HG03571 (cell line): ENCODE data around the gene SLC22A12.
"Not testable (repeated sequence)": the region's sequence is repeated elsewhere in the genome, so short reads cannot be mapped to it uniquely, and the experiment has no call there.

Experiments used
- ATAC-seq: cut with Tn5 transposase; IDR thresholded peaks from one replicate; pipeline ENCODE4 v1.9.1; 2021; ENCODE audit not compliant: unreplicated experiment

SLC22A12 gene

DNA sequence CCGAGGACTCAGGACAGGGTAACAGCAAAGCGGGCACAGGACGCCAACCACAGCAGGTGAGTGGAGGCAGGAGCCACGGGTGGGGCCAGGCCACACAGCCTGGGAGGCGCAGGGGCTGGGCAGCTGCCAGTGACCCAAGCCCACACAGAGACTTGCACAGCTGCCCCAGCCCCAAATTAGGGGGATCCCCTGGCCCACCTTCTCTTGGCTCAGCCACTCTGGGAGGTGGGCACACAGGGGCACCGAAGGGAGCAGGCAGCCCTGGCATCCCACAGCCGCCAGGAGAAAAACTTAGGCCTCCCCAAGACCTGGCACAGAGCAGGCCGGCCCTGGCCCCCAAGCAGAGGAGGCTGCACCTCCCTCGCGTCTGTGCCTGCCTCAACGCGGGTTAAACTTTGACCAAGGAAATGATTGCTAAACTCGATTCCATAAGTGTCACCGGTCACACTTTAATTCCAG, at the start of gene SLC22A12:
SLC22A12 (plus strand) TSS at position 458 of the 459 bp plus-strand sequence. CDS start 337 bp downstream, outside the sequence.
- no peak for ATAC-seq

DNA sequence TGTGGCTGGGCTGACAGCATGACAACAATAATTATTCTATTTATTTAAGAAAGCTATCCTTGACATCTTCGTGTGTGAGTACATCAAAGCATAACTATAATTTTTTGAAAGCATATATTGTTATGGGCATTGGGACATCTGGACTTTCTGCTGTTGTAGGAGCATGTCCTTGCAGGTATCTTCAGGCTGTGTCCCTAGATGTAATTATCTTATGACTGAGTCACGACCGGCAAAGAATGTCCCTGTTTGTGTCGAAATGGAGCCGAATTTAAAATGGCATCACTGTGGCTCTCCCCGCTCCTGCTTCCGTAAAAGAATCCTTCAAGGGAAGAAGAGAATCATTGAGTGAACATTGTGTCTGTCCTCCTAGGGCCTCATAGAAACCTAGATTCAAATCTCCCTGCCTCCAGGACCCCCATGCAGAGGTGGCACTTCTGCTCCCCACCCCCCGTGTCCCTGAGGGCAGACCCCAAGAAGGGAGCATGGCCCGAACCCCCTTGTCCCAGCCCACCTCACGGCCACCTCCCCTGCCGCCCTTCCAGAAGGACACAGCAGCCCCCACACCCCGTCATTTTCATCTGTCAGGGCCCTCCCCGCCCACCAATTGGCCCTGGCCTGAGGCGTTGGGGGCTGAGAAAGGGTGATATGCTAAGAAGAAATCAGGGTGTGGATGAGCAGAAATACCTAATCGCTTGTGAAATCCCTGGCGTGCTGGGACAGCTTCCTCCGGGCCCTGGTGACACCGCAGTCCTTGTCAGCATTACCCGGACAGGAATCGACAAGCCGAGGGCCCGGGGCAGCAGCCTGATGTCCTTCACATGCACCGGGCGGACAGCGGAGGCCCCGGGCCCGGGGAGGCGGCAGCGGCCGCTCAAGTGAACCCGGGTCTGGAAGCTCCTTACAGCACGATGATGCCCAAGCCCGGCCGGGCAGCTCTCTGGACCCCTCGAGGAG, 48.6 kb upstream of the SLC22A12 start:
- no peak for ATAC-seq

DNA sequence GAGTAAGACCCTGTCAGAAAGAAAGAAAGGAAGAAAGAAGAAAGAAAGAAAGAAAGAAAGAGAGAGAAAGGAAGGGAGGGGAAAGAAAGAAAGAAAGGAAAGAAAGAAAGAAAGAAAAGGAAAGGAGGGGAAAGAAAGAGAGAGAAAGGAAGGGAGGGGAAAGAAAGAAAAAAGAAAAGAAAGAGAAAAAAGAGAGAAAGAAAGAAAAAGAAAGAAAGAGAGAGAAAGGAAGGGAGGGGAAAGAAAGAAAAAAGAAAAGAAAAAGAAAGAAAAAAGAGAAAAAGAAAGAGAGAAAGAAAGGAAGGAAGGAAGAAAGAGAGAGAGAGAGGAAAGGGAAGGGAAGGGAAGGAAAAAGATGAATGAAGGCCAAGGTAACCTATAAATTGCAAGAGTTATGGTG, 47.2 kb upstream of the SLC22A12 start:
- ATAC-seq, result no peak

DNA sequence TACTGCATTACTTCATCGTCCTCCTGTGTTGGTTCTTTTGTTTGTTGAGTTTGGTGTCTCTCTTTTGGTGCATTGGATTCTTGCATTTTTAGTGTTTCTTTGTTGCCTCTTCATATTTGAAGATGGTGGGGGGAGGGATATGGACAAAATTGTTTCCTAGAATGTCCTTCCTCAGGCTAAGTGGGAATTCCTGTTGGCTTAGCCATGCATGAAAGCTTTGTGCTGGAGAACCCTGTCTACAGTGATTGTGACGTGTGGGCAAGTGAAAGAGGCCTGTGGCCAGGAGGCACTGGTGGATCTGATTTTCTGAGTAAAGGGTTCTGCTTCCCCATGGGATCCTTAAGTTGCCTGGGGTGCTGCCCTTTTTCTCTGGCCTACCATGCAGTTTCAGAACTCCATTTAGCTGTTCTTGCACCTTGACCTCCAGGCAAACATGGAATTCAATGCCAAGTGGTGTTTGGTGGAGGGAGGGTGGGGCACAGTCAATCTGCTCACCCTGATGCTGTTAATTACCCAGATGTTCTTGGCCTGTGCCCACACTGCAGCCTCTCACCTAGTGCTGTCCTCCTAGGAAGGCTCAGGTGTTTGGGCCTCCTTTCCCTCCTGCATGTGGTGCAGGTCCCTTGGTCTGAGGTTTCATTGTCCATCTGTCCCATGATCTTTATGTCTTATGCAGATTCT, 46.3 kb upstream of the SLC22A12 start:
- ATAC-seq, result no peak

DNA sequence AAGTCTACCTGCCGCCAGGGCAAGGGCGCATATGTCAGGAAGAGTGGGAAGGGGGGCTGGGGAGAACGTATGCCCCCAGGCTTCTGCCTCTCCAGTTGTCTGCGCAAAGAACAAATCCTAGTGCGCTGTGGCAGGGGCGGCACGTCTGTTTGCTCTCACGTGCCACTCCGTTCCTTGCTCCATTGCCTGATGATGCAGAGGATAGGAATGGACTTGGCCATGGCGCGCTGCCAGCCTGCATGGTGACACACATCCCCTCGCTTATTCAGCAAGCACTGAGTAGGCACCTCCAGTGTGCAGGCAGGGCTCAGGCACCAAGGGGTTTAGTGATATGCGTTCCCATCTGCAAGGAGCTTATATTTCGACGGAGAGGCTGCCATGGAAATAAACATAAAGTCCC, 45.4 kb upstream of the SLC22A12 start:
- ATAC-seq, result no peak

DNA sequence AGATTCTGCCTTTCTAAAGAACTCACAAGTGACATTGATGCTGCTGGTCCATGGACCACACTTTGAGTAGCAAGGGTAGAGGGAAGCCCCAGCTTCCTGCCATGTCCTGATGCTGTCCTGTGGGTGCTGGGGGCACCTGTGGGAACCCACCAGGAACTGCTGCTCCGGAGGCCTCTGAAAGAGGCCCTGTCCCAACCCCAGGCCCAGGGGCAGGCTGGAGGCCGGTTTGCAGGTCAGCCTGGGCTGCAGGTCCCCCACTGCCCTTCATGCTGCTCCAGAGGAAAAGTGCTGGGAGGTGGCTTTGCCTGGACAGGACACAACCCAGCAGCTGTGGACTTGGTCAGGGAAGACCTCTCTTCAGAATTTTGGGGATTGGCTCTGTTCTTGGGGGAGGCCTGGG, 44.8 kb upstream of the SLC22A12 start:
- no peak for ATAC-seq

DNA sequence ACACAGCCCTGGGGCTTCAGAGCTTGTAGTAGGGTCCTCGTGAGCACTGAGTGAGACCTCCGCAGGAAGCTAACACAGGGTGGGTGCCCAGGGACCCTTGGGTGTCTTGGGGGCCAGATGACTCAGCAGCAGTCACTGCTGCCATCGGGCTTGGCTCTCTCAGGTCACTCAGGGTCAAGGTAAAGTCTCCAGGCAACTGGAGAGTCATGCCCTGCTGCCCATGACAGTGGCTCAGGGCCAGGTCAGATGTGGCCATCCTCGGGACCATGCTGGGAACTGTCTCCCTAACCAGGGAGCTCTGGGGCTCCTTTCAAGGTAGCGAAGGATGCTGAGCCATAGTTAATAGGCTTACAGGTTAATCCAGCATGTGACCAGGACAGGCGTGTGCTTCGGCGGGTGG, 44.4 kb upstream of the SLC22A12 start:
- no peak for ATAC-seq

DNA sequence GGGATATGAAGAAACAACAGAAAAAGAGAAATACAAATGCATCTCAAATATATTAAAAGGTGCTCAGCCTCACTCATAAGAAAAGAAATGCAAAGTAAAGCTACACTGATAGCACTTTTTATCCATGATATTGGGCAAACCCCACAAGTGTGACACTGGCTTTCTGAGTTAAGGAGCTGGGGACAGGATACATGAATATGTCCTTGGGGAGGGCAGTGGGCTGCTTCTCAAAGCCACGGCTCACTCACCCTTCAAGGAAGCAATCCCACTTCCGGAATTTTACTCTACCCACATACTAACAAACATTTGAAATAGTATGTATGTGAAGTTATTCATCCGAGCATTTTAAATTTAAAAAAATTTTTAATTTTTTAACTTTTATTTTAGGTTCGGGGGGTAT, 41.1 kb upstream of the SLC22A12 start:
- no peak for ATAC-seq

DNA sequence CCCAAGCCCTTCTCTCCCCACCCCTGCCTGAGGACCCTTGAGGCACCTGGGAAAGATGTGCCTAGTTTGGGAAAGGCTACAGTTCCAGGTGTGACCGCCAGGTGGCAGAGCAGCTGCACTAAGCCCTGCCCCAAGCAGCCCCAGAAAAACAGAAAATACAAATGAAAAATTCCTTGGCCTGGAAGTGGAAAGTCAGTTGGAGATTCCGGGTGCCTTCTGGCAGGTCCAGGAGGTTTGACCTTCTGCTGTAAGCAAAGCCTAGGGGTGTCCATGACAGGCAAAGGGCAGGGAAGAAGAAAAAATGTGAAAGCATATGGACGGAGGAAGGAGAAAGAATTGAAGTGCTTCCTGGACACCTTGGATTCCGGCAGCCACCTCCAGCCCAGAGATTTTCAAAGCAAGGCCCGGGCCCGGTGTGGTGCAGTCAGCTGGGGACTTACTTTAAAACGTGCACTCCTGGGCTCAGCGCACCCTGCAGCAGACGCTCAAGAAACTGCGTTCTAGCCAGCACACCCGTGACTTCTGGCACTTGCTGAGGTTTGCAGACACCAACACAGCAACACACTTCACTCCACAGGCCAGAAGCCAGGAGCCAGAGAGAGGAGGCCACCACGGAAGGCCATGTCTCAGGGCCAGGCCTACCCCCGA, 37.3 kb upstream of the SLC22A12 start:
- no peak for ATAC-seq

DNA sequence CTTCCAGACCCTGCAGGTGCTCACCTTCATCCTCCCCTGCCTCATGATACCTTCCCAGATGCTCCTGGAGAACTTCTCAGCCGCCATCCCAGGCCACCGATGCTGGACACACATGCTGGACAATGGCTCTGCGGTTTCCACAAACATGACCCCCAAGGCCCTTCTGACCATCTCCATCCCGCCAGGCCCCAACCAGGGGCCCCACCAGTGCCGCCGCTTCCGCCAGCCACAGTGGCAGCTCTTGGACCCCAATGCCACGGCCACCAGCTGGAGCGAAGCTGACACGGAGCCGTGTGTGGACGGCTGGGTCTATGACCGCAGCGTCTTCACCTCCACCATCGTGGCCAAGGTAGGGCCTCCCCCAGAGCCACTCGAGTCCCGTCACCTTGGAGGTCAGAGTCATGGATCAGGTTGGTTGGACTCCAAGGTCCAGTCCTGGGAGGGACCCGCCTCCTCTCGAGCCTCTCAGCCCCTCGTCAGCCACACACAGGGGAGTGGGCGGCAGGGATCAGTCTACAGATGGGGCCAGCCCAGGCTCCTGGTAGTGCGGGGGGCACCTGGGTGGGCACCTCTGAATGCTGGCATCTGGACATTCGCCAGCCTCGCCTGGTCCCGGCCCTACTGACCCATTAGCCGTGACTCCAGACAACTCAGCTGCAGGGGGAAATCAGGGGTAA, 34.8 kb upstream of the SLC22A12 start:
- ATAC-seq, result no peak

DNA sequence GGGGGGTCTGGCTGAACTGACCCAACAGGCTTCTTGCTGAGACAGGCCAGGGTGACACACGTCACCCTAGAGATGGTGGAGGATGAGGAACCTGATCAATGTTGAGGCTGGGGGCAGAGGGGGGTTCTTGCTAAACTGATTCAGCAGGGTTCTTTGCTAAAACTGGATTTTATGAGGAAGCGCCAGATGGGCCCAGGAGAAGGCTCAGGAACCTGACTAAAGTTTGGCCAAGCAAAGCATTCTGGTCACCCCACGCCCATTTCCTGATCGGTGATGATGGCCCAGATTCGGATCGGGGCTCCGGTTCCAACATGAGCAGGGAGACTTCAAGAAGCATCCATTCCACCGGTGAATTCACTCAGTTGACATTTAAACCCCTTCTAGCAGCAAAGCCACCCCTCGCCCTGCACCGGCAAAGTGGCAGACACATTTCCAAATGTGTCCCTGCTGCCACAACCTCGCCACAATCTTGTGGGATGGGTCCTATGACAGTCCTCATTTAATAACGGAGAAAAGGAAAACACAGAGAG, 34.2 kb upstream of the SLC22A12 start:
- no peak for ATAC-seq

DNA sequence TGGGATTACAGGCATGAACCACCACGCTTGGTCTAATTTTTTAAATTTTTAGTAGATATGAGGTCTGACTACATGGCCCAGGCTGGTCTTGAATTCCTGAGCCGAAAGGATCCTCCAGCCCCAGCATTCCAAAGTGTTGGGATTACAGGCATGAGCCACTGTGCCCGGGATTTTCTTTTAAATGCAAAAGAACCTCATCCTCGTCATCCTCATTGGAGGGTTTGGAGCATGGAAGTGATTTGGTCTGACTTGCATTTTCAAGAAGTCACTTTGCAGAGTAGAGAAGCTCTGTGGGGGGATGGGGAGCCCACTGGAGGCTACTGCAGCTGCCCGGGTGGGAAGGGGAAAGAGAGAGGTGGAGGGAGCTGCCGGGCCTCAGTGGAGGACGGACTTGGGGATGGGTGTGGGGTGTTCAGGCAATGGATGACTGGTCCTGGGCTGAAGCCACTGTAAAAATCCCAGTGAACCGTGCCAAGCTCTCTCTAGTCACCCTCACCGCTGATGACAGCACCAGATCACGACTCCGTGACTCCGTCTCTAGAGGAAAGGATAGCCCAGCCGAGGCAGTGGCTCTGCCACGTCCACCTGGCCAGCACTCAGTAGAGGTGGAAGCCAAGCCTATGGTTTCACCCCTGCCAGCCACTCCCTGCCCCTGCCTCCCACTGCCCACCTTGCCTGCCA, 32.8 kb upstream of the SLC22A12 start:
- ATAC-seq, result no peak

DNA sequence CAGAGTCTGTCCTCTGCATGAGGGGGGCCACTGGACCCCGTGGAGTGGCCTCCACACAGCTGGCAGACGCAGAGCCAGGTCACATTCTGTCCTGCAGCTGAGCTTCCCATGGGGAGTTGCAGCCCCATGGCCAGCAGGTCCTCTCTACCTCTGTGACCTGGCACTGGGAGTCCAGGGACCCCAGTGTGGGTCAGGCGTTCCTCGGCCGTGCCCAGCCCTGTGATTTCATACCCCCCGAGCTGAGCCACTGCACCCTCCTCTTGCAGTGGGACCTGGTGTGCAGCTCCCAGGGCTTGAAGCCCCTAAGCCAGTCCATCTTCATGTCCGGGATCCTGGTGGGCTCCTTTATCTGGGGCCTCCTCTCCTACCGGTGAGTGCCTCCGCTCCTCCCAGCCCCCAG, 32.2 kb upstream of the SLC22A12 start:
- ATAC-seq, result no peak

DNA sequence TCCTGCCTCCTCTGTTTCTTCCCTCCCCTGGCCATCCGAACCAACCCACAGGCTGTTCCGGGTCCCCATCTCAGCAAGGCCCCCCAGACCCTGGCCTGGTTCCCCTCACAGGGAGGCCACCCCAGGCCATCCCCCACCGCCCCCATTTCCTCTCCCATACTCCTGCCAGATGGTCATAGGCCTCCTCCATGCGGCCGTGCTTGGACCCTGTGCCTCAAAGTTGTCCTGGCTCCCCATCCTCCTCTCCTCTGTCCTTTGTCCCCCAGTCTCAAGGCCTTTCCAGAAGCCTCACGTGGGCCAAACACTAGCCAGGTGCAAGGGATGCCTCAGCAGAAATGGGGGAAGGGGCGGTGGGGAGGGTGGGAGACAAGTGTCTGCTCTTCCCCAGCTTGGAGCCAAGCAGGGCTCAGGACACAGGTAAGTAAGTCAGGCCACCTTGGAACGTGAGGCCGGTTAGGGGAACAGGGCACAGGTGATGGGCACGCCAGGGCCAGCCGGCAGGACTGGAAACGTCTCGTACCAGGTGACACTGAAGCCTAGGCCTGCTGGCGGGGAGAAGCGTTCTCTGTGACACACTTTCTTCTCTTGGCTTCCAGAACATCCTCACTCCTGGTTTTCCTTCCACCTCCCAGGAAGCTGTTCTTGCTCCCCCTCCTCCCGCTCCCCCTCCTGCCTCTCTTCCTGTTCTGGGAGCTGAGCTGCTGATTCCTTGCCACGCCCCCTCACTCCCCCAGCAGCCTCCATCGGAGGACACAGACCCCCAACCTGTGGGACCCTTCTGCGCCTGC, 31.5 kb upstream of the SLC22A12 start:
- ATAC-seq, result no peak

DNA sequence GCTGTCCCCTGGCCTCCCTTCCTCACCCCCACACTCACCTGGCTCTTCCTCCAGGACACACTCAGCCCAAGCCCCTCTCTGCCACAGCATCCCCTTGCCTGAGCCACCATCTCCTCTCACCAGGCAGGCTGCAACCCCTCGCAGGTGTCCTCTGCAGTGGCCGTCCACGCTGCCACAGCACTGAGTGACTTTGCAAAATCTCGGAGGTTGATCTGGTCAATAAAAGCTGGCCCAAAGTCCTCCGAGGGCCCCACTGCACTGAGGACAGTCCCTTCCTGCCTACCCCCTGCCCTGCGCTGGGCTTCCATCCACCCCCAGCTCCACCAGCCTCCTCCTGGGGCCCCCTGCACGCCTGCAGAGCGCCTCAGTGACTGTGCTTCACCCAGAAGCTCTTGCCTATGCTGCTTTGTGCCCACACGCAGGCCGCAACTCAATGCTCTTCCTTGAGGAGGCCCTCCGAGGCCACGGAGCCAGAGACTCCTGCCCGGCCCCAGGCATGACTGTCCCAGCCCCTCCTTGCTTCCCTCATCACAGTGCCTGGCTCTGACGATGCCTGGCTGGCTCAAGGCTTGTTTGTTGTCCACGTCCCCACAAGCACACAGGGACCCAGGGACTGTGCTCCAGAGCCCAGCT, 30.8 kb upstream of the SLC22A12 start:
- no peak for ATAC-seq

DNA sequence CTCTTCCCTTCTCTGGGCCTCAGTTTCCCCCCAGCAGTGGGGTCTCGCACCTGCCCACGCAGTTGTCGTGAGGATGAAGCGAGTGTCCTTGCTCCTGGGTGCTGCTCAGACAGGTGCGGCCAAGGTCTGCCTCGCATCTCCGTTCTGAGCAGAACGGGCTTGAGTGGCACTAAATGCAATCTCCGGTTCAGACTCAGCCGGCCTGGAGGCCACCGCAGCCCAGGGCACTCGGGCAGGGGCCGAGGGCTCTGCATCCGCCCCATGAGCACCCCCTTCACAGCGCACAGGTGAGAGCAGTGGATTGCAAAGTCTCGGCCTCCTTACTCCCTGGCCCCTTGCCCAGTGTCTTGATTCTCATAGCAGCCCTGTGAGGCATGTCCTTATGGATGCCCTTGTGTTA, 30.1 kb upstream of the SLC22A12 start:
- no peak for ATAC-seq

DNA sequence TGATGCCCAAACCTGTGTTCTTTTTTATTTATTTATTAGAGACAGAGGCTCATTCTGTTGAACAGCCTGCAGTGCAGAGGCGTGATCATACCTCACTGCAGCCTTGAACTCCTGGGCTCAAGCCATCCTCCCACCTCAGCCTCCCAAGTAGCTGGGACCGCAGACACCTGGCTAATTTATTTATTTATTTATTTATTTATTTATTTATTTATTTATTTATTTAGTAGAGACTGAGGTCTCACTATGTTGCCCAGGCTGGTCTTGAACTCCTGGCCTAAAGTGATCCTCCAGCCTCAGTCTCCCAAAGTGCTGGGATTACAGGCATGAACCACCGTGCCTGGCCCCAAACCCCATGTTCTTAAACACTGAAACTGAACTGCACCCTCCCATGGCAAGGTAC, 29.6 kb upstream of the SLC22A12 start:
- ATAC-seq, result not testable (repeated sequence)

DNA sequence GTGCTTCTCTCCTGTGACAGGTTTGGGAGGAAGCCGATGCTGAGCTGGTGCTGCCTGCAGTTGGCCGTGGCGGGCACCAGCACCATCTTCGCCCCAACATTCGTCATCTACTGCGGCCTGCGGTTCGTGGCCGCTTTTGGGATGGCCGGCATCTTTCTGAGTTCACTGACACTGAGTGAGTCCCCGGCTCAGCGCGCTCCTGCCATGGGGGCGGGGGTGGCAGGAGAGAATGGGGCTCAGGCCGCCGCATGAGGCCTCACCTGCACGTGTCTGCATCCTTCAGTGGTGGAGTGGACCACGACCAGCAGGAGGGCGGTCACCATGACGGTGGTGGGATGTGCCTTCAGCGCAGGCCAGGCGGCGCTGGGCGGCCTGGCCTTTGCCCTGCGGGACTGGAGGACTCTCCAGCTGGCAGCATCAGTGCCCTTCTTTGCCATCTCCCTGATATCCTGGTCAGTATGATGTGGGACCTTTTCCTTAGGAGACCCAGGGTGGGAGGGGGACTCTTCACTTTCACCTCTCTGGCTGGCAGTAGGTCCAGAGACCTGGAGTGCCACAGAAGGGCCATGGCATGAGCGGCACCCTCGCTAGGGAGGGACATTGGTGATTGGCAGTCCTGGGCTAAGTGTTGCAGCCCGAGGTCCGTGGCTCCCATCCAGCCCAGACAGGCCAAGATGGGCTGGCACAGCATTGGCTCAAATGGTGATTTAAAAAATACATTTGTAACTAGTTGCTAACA, 28.9 kb upstream of the SLC22A12 start:
- ATAC-seq, result no peak
